HL-60 (cell line): ENCODE data around the gene SUCNR1.
"Not testable (repeated sequence)": the region's sequence is repeated elsewhere in the genome, so short reads cannot be mapped to it uniquely, and the experiment has no call there.

Source experiments
- DNase-seq, 2 experiments: peaks; one replicate each; pipeline ENCODE4 v3.0.0-alpha.2; 2010 to 2020; ENCODE audit warnings: low read depth in 1 of 2, low spot score in 1 of 2
- H3K27ac ChIP-seq: fragments of 250-450 bp; sonication (Bioruptor Pico); replicated peaks from 2 replicates; pipeline ENCODE4 v1.5.1; 2020; ENCODE audit warnings: mild to moderate bottlenecking, moderate library complexity
- H3K27me3 ChIP-seq: fragments of 250-450 bp; sonication (Bioruptor Pico); 2 replicates; pipeline ENCODE4 v1.5.1; 2021; ENCODE audit warnings: mild to moderate bottlenecking, moderate library complexity; ENCODE audit not compliant: insufficient read depth, poor library complexity, severe bottlenecking
- H3K4me3 ChIP-seq: replicated peaks from 2 replicates; pipeline ENCODE4 v1.5.1; 2011; ENCODE audit warnings: mild to moderate bottlenecking, control low read depth, low read length; ENCODE audit not compliant: insufficient read depth
- GABPA ChIP-seq: IDR thresholded peaks from 2 replicates; pipeline ENCODE4 v1.6.1; 2012; ENCODE audit warnings: low read depth
- POLR2AphosphoS5 ChIP-seq: IDR thresholded peaks from 2 replicates; pipeline ENCODE4 v1.6.1; 2012; ENCODE audit warnings: low read depth
- REST ChIP-seq: IDR thresholded peaks from 2 replicates; pipeline ENCODE4 v1.6.1; 2012; ENCODE audit warnings: low read depth; ENCODE audit not compliant: insufficient replicate concordance
- SPI1 ChIP-seq: IDR thresholded peaks from 2 replicates; pipeline ENCODE4 v1.6.1; 2012; ENCODE audit warnings: low read depth, mild to moderate bottlenecking, borderline replicate concordance
- TF ChIP-seq, protein P1 (sequence below): IDR thresholded peaks from one replicate; pipeline ENCODE4 v1.5.1; 2011; ENCODE audit warnings: low read length, control low read depth, inconsistent platforms; ENCODE audit not compliant: insufficient read depth

The SUCNR1 gene

DNA sequence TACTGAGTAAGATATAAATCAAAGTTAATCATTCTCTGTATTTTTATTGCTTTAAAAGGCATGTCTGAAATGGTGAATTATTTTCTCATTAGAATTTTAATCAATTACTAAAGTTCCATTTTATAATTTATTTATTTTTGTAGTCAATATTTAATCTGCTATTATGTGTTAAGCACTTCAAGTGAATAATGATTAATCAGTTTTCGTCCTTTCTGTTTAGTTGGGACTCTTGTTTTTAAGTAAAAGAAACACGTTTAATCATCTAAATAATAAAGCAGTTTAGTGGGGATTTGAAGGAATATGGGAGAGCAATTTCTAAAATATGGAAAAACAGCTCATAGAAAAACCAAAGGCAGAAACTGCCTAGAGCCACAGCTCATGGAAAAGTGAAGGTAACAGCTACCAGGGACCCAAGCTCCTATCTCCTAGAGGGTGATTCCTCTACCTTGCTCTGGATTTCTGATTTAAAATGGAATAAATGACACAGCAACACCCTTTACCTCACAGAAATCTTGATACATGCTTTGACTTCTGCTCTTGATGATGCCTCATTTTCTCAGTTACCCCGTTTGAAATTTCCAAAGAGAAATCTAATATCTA lies 28.0 kb upstream of the SUCNR1 start:
- Histone ChIP-seq H3K27ac (no peak overlapping the region), H3K4me3 (no peak overlapping the region), H3K27me3 (no peaks in the 10 kb centered on the region)
- TF ChIP-seq, protein P1, sequence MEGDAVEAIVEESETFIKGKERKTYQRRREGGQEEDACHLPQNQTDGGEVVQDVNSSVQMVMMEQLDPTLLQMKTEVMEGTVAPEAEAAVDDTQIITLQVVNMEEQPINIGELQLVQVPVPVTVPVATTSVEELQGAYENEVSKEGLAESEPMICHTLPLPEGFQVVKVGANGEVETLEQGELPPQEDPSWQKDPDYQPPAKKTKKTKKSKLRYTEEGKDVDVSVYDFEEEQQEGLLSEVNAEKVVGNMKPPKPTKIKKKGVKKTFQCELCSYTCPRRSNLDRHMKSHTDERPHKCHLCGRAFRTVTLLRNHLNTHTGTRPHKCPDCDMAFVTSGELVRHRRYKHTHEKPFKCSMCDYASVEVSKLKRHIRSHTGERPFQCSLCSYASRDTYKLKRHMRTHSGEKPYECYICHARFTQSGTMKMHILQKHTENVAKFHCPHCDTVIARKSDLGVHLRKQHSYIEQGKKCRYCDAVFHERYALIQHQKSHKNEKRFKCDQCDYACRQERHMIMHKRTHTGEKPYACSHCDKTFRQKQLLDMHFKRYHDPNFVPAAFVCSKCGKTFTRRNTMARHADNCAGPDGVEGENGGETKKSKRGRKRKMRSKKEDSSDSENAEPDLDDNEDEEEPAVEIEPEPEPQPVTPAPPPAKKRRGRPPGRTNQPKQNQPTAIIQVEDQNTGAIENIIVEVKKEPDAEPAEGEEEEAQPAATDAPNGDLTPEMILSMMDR: no peak
- no peak for TF ChIP-seq GABPA
- TF ChIP-seq POLR2AphosphoS5: no peak
- TF ChIP-seq REST: no peak
- TF ChIP-seq SPI1: no peak
- DNase-seq: no peak

DNA sequence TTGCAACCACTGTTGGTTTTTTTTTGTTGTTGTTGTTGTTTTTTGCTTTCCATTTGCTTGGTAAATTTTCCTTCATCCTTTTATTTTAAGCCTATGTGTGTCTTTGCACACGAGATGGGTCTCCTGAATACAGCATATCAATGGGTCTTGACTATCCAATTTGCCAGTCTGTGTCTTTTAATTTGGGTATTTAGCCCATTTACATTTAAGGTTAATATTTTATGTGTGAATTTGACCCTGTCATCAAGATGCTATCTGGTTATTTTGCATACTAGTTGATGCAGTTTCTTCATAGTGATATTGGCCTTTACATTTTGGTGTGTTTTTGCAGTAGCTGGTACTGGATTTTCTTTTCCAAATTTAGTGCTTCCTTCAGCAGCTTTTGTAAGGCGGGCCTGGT lies 23.4 kb upstream of the SUCNR1 start:
- H3K27me3 ChIP-seq, H3K27ac ChIP-seq, H3K4me3 ChIP-seq, DNase-seq: not testable (repeated sequence)

DNA sequence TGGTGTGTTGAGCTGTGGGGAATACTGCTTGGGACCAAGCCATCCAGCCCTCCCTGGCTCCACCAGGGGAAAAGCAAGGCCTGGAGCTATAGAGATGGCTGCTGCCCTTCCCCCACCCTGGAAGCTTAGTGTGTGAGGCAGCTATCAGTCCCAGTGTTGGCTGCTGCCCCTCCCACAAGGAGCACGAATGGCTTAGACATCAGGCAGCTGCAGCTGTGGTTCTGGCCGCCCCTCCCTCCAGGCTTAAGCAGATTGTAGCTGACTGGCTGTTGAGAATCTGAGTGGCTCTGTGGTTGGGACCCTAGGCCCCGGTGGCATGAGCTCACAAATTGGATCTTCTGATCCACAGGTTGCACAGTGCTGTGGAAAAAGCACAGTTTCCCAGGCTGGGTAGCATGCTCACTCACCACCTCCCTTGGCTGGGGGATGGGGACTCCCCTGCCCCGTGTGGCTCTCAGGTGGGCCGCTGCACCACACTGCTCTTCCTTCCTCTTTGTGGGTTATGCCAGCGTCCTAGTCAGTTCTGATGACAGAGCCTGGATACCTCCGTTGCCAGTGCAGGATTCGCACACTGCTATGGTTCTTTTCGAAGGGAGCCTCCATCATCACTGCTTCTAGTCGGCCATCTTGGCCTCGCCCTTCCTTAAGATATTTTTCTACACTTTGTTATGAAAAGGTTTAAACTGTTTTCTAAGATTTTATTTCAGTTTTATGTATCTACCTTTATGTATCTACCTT lies 21.2 kb upstream of the SUCNR1 start:
- TF ChIP-seq GABPA (no peak), POLR2AphosphoS5 (no peak), REST (no peak), SPI1 (no peak; the same call in 1 of the 2 replicates)
- TF ChIP-seq, protein P1: no peak
- no peak overlapping the region for H3K4me3 ChIP-seq
- DNase-seq: peak in 1 of 2 experiments; percentile 61

GRCh38 chr3:151856118-151856517 lies 17.3 kb upstream of the SUCNR1 start:
- H3K27ac ChIP-seq: no peak overlapping the region
- TF ChIP-seq POLR2AphosphoS5 (no peak), SPI1 (no peak), GABPA (no peak), REST (no peak)
- TF ChIP-seq, protein P1: no peak
- H3K27me3 ChIP-seq: no peaks in the 10 kb centered on the region
- H3K4me3 ChIP-seq: no peak overlapping the region
- DNase-seq: no peak

More for the DNA sequence above, 21.2 kb upstream of the SUCNR1 start:
- H3K27me3 ChIP-seq: no peaks in the 10 kb centered on the region
- H3K27ac ChIP-seq: peak overlapping the region; percentile 33
